HG02870 (cell line): Measurements from ENCODE around the gene TOP3B.

Experiments used
- ATAC-seq: cut with Tn5 transposase; IDR thresholded peaks from one replicate; pipeline ENCODE4 v1.9.1; 2021; ENCODE audit warnings: mild to moderate bottlenecking, moderate library complexity; ENCODE audit not compliant: unreplicated experiment

Gene TOP3B

DNA sequence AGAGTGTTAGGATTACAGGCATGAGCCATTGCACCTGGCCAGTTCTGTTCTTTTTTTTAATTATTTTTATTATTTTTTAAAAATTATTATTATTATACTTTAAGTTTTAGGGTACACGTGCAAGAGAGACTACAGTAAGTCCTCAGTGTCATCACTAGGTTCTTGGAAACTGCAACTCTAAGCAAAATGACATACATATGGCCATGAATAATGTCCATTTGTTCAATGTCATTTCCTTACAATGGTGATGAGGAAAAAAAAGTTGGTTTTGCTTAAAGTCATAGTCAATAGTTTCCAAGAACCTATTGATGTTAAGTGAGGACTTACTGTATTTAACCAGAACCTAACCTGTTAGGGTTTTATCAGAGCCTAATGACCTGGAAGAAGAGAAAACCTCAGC lies 29.4 kb upstream of the TOP3B start:
- no peak for ATAC-seq

DNA sequence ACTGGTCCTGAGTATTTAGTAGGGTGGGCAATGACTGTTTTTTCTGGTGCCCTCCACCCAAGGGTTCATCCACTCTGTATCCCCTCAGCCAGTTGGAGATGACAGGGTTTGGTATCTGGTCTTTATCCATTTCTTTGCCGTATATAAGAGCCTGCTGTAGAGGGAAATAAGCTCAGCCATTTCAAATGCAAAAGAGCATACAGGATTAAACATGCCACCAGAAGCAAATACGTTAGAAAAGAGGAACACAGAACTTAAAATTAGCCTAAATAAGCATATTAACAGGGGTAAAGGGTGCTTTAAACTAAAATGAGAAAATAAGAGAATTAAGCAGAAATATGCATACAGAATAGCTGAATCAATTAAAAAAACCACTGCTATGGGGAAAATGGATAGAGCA lies 27.8 kb upstream of the TOP3B start:
- no peak for ATAC-seq

DNA sequence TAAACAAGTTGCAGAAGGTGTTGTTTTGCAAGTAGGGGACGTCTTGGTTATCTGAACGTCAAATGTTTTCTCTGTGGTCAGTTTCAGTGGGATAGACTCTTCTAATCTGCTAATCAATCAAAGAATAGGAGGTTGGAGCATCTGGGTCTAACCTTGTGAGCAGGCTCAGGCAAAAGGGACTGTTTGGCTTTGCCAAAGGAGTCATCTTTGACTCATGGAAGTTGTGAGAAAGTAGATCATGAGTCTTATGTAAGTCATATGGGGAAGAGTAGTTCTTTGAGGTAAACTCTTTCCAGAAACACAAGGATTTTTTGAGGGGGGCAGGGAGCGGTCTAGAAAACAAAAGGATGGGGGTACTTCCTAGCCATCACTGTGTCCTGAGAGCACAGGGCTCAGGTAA lies 27.1 kb upstream of the TOP3B start:
- no peak for ATAC-seq

DNA sequence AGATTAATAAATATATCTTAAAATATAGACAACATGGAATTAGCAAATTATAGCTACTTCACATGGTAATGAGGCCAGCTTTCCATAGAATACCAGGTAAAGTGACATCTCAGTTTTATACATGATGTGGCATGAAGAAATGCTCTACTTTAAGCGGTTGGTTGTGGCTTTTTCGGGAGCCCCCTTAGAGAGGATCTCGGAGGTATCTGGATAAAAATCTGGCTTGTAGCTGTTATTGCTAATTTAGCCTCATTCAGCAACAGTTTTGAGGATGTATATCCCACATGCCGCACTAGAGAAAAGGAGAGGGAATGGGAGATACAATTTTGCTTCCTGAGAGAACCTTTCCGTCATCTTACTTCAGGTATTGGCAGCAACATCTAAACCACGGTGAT lies 24.0 kb upstream of the TOP3B start:
- ATAC-seq: no peak

DNA sequence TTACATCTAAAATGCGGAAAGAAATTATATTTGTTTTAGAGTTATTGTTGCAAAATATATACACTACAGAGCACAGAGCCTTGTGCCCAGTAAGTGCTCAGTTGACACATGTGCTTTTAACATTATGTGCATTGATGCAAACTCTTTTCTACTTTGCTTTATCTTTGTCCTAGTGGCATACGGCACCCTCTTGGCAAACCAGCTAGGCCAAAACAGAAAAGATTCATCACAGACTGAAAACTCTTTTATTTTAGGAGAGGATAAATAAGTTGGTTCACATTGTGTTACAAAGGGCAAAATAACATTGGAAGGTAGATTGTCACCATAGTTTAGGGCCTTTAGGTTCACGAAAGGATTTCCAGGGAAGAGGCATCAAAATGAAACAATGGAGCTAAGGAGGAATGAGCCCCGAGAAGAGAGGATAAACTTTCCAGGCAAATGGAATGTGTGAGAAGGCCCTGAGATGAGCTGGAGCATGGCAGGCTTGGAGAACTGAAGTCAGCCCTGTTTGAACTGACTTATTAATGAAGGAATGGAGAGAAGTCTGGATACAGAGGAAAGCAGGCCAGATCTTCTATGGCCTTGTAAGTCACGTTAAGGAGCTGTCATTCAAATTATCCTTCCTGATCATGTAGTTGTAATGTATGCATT lies 23.5 kb upstream of the TOP3B start:
- no peak for ATAC-seq

DNA sequence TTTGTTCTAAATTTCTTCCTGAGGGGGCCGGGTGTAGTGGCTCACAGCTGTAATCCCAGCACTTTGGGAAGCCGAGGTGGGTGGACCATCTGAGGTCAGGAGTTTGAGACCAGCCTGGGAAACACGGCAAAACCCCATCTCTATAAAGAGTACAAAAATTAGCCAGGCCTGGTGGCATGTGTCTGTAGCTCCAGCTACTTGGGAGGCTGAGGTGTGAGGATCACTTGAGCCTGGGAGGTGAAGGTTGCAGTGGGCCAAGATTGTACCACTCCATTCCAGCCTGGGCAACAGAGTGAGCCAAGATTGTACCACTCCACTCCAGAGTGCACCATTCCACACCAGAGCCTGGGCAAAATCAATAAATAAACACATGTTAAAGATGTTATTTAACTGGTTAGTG lies 20.6 kb upstream of the TOP3B start:
- no peak for ATAC-seq

DNA sequence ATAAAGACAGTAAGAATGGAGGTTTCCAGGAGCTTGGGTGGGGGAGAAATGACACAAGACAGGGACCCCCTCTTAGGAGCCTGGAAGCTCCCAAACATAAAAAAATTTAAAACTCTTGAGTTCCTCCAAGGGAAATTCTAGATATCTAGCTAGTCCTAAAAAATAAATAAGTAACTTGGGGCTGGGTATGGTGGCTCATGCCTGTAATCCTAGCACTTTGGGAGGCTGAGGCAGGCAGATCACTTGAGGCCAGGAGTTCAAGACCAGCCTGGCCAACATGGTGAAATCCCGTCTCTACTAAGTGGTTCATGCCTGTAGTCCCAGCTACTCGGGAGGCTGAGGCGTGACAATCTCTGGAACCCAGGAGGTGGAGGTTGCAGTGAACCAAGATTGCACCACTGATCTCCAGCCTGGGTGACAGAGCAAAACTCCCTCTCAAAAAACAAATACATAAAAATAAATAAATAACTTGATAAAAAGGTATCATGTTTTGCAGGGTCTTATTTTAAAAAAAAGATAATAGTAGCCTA lies 20.0 kb upstream of the TOP3B start:
- no peak for ATAC-seq

DNA sequence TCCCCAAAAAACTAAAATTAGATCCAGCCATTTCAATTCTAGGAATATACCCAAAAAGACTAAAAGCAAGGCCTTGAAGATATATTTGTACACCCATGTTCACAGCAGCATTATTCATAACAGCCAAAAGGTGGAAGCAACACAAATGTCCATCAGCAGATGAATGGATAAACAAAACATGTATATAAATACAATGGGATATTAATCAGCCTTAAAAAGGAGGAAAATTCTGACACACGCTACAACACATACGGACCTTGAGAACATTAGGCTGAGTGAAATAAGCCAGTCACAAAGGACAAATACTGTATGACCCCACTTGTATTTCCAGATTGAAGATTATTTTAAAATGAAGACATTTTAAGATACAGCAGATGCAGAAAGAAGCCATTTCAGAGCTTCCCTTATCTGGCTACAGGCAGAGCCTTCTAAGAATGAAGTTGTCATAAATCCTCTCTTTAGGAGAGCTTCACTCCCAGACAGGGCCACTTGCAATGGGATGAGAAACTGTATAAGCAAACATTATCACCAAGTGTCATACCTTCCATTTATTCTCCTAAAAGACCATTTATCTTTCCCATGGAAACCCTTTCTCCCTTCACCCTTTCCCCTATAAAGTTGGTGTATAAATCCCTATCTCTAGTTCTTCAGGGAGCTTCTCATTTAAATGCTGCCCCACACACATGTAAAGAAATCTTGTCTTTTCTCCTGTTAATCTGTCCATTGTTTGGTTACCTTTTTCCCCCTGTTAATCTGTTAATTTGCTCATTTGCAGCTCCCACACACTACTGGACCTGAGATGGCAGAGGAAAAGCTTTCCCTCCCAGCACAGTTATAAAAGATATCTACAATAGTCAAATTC lies 19.3 kb upstream of the TOP3B start:
- no peak for ATAC-seq

DNA sequence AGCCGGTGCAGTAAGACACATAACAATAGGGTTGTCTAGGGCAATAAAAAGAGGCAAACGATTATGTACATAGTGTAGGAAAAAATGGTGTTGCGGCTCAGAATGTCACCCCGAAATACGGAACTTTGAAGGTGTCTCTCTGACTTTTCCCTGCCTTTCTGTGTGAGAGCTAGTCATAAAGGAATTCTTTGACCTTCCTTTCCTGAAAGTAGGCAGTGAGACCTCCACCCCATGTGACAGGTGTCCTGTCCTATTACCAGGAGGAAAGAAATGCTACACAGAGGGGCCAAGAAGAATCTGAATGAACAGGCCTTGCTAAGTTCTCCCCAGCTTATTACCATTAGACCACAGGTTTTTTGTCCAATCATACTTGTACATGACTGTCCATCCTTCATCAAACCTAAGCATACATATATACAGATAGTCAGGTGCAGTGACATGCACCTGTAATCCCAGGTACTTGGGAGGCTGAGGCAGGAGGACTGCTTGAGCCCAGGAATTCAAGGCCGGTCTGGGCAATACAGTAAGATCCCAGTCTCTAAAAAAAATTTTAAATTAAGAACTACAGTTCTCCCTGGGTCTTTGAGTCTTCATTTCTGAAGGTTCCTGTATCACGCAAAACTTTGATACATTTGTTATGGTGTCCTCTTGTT lies 16.1 kb upstream of the TOP3B start:
- ATAC-seq: no peak

DNA sequence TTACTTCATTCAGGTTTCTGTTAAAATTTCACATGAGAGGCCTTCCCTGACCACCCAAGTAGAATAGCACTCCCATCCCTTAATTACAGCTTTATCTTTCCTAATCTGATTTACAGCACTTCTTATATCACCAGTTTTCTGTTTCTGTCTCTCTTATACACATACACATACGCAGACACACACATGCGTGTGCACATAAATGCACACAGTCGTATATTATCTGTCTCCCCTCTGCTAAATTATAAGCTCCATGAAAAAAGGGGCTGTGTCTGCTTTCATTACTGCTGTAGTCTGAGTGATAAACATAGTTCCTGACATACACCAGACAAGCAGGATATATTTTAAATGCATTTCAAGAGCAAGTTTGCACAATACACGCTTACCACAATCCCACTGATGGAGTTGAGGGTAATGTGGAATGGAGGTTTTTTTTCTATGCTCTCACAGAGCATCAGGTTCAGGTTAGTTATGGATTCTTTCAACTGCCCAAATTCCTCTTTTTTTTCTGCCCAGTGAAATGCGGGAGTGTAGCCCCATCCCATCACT lies 13.7 kb upstream of the TOP3B start:
- no peak for ATAC-seq

DNA sequence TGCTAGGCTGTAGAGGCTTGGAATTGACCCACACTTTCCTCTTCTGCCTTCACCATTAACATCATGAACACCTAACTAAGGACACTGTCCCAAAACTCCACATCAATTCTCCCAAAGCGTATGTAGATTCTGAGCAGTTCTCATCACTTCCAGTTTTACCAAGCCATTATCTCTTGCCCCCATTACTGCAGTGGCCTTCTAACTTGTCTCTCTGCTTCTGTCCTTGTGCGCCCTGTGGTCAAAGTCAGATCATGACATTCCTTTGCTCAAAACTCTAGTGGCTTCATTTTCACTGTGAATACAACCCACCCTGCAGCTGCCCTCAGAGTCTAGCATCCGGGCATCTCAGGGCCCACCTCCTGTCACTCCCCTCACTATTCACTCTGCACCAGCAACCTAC lies 13.1 kb upstream of the TOP3B start:
- no peak for ATAC-seq

DNA sequence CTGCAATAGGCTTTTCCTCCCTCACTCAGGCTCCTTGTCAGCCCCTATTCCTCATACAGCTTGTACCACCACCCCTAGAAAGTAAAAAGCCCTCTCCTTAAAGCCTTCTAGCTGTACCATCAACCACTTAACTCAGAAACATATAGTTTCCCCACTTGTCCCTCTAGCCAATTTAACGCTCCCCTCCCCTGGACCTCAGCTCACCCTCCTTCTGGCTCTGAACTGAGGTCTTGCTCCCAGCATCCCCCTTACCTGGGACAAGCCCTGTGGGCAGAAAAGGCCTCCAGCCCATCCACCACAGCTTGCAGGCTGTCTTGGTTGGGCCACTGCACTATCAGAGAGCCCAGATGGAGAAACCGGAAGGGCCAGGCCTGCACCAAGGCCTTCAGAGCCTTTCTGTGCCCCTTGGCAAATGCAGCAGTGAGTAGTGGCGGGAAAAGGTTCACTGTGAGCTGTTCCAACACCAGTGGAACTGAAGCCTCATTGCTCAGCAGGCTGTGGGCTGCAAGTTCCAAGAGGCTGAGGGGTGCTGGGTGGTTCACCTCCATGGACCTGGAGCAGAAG lies 12.4 kb upstream of the TOP3B start:
- no peak for ATAC-seq

DNA sequence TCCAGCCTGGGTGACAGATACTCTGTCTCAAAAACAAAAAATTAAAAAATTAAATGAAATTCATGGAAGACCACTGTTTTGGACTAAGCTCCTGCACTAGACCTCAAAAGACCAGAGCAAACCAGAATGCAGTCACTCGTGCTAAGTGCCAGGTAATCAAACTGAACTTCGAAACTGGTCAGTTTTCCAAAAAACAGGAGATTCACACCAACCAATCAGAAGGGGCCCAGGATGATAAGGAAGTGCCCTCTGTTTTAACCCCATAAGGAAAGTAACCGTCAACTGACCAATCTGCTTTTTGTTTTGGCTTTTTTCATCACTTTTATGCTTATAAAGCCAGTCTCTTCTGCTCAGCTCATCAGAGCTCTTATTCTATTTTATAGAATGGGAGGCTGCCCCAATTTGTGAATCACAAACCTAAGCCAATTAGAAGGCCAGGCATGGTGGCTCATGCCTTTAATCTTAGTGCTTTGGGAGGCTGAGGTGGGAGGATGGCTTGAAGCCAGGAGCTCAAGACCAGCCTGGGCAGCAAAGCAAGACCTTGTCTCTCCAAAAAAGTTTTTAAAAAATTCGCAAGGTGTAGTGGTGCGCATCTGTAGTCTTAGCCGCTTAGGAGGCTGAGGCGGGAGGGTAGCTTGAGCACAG lies 10.1 kb upstream of the TOP3B start:
- ATAC-seq: no peak

DNA sequence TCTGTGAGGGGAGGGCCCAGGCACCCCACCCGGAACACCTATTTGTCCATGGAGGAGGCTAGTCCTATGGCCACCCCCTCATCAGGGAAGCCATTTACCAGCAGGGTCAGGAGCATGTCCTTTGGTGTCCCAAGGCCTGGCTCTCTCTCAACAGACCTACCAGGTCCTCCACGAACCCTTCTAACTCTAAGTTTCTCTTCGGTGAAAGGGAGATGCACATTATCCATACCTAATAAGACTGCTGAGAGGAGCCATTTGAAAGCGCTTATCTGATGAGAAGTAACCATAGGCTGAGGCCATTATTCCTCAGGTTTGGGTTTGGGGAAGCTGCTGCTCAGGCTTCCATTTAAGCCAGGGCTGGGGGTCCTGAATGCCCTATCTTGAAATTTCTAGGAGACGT lies 9.2 kb upstream of the TOP3B start:
- no peak for ATAC-seq

DNA sequence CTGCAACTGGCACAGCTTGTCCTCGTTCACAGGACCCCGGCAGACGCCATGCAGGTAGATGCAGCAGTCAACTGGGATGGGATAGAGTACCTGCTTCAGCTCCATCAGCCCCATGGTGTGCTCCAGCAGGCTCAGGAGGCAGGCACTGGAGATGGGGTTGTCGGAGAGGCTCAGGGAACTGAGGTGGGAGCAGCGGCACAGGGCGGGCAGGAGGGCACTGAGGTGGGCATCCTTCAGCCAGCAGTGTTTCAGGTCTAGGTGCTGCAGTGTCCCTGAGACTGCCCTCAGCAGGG lies 8.7 kb upstream of the TOP3B start:
- no peak for ATAC-seq

DNA sequence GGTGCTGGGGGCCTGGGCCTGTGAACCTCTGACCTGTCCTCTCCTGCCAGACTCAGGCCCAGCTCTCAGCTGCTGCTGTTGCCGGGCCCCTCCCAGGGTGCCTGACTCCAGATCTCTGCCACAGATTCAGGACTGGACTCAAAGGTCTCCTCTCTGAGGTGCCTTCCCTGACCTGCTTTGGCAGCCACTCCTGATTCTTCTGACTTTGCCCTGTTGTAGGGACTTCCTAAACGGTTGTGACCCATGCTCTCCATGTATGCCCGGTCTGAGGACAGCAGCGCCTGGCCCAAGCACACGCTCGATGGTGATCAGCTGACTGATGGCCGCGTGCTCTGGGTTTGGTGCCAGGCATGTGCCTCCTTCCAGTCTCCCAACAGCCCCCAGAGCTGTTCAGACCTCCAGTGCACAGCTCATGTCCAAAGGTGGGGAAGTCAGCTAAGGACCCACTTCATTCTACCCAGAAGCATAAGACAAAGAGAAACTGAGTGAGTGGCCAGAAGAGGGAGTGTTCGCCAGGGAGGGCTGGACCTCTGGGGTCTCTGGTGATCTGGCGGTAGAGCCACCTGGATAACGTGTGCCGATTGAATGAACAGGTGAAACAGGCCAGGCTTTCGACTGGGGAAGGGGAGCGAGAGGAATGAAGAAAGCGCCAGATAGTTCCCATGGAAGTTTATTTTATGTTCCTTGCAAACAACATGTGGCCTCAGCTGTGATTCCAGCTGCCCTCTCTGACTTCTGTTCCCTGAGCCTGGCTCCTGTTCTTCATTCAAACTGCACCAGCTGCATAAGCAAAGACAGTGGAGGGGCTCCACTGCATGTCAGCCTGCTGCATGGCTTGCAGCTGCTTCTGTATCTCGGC lies 8.1 kb upstream of the TOP3B start:
- no peak for ATAC-seq

DNA sequence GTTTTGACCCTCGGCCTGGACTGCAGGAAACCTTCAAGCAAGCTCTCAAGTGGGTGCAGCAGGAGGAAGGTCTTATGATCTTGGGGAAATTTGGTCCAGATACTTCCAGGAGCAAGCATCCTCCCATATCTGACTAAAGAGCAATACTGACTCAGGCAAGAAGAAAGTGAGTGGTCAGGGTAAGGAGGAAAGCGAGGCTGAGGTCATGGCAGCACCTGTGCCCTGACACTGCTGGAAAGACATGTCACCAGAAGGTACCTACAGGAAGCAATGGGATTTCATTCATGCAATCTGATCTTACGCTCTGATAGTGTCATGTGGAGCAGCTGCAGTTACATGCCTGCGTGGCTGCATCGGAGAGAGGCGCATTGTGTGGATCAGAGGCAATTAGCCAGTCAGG lies 6.5 kb upstream of the TOP3B start:
- ATAC-seq: no peak

DNA sequence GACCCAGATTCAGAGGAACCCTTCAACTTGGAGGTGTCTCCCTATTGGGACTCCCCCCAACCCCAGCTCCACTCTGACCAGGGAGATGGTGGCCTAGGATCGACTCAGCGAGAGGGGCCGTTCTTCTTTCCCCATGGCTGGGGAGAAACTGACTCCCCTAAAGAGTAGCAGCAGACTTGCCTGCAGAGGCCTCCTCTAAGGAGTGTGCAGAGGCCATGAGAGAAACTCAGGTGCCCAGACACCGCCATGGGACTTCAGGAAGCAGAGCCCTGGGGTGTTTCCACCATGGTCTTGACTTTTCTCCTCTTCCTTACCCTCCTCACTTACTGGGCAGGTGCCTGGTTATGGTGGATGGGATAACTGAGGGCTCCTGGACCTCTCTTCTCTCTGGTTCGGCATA lies 2.6 kb upstream of the TOP3B start:
- no peak for ATAC-seq

DNA sequence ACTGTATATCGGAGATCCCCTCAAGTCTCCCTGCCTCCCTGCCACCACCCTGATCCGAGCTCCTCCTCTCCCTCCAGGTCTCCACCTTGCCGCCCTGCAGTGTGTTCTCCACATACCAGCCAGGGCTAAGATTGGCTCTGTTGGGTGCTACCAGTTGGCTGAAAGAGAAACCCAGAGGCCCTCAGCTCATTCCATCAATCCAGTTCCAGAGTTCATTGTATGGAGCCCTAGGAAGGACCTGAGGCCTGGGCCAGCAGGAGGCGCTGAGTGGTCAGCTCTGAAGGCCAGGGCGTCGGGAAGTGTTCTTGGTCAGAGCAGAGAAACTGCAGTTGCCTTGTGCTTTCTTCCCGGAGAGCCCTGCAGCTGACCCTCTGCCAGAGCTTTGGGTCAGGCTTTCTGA lies 2.2 kb upstream of the TOP3B start:
- no peak for ATAC-seq

DNA sequence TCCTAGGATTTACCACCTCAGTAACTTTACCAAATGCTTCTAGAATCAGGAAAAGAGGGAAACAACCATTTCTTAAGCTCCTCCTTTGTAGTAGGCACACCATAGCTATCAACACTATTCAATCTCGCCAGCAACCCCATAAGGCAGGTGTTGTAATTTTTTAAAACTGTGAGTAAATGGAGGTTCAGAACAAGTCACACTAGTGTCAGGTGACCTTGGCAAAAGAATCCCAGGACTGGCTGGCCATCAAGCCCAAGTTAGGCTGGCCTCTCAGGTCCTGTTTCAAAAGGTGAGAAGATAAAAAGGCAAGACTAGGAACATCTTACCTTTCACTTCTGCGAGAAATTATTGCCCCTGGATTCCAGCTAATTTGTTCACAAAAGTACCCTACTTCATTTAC lies 713 bp downstream of the TOP3B start:
- no peak for ATAC-seq
